GM13977 (cell line): ENCODE measurements around the gene AGPAT3.

Experiments used
- DNase-seq: peaks from one replicate; pipeline ENCODE4 v3.0.0; 2012; ENCODE audit warnings: low spot score
- in situ Hi-C: fragments of 300-500 bp; cut with MboI; formaldehyde crosslinking; loops from one replicate; pipeline ENCODE4 v1.12.0; 2022; ENCODE audit warnings: low sequenced_read_pairs, low pct_unique_long_range_greater_than_20kb, mixed read lengths, inconsistent platforms; ENCODE audit not compliant: unreplicated experiment
- TF ChIP-seq, protein P1 (sequence below): IDR thresholded peaks from 2 replicates; pipeline ENCODE4 v1.5.1; 2012; ENCODE audit warnings: mild to moderate bottlenecking, control low read depth; ENCODE audit not compliant: insufficient read depth; ENCODE audit errors: extremely low read depth, missing control alignments

AGPAT3 gene

DNA sequence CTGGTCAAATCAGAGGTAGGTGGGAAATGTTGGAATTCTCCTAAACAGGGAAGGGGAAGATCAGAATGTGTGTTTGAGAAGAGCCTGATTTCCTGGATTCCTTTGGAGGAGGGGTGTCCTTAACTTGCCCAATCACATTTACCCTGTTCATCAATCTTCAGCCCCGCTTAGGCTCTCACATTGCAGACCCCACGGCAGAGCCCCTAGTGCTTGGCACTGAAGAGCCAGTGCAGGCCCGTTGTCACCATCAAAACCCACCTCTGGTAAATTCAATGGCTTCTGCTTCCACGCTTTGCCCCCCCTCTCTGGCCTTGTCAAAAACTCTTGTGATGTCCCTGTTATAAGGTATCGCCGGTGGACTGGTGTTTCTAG lies 2.3 kb downstream of the AGPAT3 start:
- in situ Hi-C loops, result no loop called here
- TF ChIP-seq, protein P1, sequence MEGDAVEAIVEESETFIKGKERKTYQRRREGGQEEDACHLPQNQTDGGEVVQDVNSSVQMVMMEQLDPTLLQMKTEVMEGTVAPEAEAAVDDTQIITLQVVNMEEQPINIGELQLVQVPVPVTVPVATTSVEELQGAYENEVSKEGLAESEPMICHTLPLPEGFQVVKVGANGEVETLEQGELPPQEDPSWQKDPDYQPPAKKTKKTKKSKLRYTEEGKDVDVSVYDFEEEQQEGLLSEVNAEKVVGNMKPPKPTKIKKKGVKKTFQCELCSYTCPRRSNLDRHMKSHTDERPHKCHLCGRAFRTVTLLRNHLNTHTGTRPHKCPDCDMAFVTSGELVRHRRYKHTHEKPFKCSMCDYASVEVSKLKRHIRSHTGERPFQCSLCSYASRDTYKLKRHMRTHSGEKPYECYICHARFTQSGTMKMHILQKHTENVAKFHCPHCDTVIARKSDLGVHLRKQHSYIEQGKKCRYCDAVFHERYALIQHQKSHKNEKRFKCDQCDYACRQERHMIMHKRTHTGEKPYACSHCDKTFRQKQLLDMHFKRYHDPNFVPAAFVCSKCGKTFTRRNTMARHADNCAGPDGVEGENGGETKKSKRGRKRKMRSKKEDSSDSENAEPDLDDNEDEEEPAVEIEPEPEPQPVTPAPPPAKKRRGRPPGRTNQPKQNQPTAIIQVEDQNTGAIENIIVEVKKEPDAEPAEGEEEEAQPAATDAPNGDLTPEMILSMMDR, result no peak

DNA sequence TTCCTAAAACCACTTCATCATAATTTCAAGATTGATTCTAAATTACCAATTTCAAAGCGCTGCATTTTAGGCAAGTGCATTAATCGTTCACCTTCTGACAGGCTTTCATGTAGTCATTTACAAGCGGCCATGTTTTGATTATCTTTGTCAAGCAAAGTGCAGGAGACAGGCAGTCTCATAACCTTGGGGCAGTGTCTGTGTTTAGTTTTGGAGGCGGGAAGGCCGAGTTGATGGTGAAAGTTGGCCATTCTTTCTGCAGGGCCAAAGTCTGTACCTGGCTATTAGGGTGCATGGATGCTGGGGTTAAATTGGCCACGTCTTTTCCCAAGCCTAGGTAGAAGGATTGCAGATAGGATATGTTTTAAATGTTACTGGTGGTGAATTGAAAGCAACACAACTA lies 2.9 kb downstream of the AGPAT3 start:
- DNase-seq, result no peak
- in situ Hi-C loops, result no loop called here
- TF ChIP-seq, protein P1, result no peak

More for the DNA sequence above, 2.3 kb downstream of the AGPAT3 start:
- no peak for DNase-seq

DNA sequence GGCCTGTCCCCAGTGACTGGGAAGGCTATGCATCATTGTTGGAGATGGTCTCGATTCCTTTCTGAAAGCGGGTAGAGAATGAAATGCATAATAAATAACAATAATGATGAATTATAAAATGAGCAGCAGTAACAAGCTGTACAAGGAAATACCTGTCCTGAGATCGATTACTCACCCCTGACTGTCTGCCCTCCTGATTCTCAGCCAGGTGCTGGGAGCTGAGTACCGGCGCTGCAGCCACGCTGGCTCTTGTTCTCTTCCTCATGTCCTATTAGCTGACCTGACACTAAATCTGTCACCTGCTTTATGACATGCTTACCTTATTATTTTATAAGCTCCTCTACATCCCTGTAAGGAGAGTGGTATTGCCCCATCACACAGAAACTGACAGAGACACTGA lies 3.4 kb downstream of the AGPAT3 start:
- TF ChIP-seq, protein P1, result no peak
- DNase-seq, result no peak
- in situ Hi-C loops, result no loop called here

DNA sequence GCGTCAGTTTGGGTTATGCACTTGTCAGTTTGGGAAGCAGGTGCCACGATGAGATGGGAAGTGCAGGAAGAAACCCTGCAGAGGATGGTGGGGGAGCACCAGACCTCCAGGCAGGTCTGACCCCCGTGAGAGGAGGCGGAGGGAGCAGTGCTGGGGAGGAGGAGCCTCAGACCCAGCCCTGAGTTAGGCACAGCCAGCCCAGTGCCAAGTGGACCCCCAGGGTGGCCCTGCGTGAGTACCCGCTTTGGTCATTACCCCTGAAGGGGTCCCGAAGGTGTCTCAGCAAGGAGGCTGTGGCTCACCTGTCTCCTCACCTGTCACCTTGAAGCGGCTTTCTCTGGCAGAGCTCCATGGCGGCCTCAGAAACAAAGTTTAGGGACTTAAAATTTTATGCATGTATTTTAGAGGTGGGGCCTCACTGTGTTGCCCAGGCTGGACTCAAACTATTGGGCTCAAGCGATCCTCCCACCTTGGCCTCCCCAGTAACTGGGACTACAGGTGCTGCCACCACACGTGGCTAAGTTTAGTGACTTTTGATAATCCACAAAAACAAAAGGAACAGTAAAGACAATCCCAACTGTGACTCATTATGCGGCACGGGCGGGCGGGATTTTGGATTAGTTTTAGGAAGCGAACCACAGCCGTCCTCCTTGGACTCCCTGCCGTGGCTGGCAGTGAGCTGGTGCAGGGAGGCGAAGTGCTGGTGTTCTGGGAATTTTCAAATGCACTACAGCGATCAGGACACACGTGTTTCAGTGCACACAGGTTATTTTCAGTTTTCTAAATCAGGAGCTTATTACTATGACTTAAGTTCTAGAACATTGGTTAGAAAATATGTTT lies 4.7 kb downstream of the AGPAT3 start:
- in situ Hi-C loops, result no loop called here
- DNase-seq, result no peak
- TF ChIP-seq, protein P1, result no peak

DNA sequence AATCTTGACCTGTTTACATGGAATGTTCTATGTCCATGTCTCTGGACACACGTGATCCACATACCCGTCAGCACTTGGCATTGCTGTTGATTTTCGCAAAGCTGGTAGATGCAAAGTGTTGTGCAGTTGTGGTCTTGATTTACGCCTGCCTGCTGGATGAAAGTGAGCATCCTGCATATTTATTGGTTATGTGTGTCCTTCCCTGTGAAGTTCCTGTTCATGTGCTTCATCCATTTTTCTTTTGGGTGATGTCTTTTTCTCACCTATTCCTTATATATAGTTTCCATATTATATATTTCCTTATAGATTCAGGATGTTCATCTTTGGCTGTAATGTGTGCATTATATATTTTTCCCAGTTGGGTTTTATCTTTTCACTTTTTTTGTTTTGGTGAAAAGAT lies 6.5 kb downstream of the AGPAT3 start:
- in situ Hi-C loops, result no loop called here
- DNase-seq, result no peak
- TF ChIP-seq, protein P1, result no peak

DNA sequence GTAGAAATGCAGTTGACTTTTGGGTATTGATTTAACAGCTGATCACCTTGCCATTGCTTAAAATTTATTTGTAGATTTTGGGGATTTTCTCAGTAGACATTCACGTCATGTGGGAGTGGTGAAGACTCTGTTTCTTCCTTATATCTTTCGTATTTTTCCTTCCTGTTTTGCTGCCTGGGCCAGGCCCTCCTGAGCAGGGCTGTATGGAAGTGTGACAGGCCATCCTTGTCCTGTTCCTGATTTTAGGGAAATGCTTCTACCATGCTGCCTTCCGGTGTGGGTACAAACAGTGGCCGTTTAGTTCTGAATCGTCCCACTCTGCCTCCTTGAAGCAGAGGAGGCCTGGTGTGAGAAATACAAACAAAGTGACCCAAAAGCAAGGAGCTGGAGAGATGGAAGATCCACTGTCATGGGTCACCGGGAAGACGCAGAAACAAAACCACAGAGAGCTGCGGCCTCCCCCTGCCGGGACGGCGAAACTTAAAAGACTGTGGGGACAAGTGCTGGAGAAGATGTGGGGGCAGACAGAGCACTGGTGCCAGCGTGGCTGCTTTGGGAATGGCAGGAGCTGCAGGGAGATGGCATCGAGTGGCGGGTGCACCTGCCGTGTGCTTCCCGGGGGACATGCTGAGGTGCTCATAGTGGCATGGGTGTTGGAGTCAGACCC lies 7.6 kb downstream of the AGPAT3 start:
- no peak for DNase-seq
- TF ChIP-seq, protein P1, result no peak
- in situ Hi-C loops, result no loop called here
